ENCODE data around the gene BLTP2.

GRCh38 chr17:28626818-28627217 is 18.1 kb downstream of the BLTP2 start:
- no peak for TF ChIP-seq CTCF (IDR thresholded peaks at IDR 0.05)
- TF ChIP-seq POLR2A (IDR thresholded peaks at IDR 0.05; ENCODE audit: low read depth), result no peak
